Sigmoid colon (tissue), 4 donors: ENCODE results near the gene CABLES1.

Experiments
- CTCF ChIP-seq, 4 experiments: fragments of 450-650 bp in 3 of 4; fragments of 200-600 bp in 1 of 4; IDR thresholded peaks; one replicate each; pipeline ENCODE4 v1.5.1; 2016 to 2019; ENCODE audit warnings: antibody characterized with exemption in 4 of 4, mild to moderate bottlenecking in 3 of 4, moderate library complexity in 2 of 4
- POLR2AphosphoS5 ChIP-seq, 4 donors: sonication (generic); formaldehyde crosslinking; IDR thresholded peaks; one replicate each; pipeline ENCODE4 v1.6.1; 2017; ENCODE audit warnings: antibody characterized with exemption in 4 of 4

GRCh38 chr18:23300231-23300805 lies 165.0 kb downstream of the CABLES1 start:
- no peak for TF ChIP-seq CTCF (IDR thresholded peaks at IDR 0.05)
- TF ChIP-seq POLR2AphosphoS5 (IDR thresholded peaks at IDR 0.05) = no peak
